ENCODE data around the gene GALNT17.

GALNT17 gene

DNA sequence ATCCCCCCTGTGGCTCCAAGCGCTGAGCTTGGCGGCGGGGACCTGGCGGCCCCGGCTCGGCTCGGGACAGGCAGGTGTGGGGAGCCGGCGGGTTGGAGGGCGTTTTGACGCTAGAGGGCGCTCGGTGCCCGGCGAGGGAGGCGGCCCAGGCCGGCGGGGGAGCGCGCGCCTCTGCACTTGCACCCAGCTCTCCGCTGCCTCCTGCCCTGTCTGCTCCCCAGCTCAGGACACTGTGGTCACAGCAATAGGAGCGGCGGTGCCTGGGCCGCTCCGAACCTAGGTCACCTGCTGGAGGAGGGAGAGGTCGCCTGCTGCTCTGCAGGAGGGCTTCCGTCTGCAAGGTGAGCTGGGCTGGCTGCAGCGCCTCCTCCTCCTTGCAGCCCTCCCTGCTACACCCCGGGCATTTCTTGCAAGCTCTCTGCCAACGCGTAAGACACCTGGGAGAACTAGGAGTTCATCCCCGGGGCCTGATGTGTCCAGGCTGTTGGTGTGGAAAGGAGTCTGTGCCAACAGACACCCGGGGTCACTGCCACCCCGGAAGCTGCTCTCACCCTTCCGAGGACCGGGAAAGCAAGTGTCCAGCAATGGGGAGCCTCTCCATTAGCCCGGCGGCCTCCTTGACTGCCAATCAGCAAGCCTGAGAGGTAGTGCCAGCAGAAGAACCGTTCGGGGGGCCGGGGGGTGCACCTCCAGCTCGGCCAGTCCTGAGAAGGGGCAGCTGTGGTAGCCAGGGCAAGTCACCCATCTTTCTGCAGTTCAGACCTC lies 620.4 kb downstream of the GALNT17 start:
- peak; percentile 17 for DNase-seq (ENCODE audit: low spot score)

- no peak for DNase-seq (ENCODE audit: low spot score)
Observed at GRCh38 chr7:71753236-71753635, 621.3 kb downstream of the GALNT17 start.

GRCh38 chr7:71753956-71754664 lies 622.2 kb downstream of the GALNT17 start:
- no peak for DNase-seq (ENCODE audit: low spot score)

- DNase-seq (ENCODE audit: low spot score), result no peak
Observed at GRCh38 chr7:71754828-71755227, 622.9 kb downstream of the GALNT17 start.

- DNase-seq (ENCODE audit: low spot score), result no peak
Observed at GRCh38 chr7:71761336-71761735, 629.4 kb downstream of the GALNT17 start.
